Stimulated activated CD8-positive, alpha-beta memory T cell treated with anti-CD3 and anti-CD28 coated beads, Interleukin-2, amount 100 ng/mL, for 48 hours (primary cell): Measurements from ENCODE around the gene GRAMD4.

Experiments
- DNase-seq, 2 donors: peaks; one replicate each; pipeline ENCODE4 v3.0.0-alpha.2; 2020; ENCODE audit warnings: low read depth in 2 of 2

GRAMD4 gene, protein sequence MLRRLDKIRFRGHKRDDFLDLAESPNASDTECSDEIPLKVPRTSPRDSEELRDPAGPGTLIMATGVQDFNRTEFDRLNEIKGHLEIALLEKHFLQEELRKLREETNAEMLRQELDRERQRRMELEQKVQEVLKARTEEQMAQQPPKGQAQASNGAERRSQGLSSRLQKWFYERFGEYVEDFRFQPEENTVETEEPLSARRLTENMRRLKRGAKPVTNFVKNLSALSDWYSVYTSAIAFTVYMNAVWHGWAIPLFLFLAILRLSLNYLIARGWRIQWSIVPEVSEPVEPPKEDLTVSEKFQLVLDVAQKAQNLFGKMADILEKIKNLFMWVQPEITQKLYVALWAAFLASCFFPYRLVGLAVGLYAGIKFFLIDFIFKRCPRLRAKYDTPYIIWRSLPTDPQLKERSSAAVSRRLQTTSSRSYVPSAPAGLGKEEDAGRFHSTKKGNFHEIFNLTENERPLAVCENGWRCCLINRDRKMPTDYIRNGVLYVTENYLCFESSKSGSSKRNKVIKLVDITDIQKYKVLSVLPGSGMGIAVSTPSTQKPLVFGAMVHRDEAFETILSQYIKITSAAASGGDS

DNA sequence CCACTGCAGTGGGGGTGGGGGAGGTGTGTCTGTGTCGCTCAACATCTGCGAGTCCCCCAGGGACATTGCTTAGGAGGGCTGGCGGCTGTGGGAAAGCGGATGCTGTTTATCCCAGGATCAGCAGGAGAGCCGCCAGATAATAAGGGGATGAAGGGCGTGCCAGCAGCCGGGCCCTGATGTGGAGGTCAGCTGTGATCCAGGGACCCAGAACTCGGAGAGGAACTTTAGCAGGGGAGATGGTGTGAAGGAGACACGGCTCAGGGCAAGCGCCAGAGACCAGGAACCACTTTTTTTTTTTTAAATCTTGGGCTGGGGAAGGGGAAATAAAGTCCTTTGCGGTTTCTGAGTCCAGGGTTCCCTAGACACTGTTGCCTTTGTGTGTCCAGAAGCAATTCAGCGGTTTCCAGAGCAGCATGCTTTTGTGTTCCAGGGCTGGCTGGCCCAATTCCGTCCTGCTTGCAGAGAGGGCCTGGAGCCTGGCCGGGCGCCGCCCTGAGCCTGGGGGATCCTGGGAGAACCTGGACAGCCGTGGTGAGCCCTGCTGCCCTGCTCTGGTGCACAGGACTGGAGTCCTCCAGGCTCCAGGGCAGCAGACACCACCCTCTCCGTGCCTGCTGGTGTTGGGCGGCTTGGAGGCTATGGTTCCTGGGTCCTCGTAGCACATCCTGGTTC lies at the start of gene GRAMD4:
Gene GRAMD4, plus strand, starts transcription at position 557 of the 672 bp plus-strand sequence. CDS start 6,414 bp downstream, outside the sequence.
- no peak for DNase-seq

DNA sequence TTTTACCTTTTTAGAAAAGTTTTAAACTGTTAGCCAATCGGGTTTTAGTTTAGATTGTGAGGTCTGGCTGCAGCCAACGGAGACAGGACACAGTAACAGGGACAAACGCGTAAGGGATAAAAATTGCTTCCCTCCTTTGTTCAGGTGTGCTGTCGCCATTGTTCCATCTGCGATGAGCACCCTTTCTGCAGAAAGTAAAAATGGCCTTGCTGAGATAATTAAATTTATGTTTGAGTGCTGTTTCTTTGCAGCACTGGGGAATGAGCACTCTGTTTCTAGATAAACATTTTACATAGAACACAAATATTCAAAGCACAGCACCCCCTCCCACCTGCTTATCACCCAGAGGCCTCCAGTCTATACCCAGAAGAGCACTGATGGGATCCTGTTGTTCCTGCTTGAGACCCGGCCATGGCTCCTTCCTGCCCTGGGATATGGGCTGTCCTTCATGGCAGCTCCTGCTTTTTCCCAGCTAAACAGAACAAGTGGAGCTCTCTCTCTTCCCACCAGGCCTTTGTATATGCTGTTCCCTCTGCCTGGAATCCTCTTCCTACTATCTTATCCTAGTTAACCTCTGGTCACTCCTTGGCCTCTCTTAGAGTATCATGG lies 48.4 kb upstream of the GRAMD4 start:
- no peak for DNase-seq

DNA sequence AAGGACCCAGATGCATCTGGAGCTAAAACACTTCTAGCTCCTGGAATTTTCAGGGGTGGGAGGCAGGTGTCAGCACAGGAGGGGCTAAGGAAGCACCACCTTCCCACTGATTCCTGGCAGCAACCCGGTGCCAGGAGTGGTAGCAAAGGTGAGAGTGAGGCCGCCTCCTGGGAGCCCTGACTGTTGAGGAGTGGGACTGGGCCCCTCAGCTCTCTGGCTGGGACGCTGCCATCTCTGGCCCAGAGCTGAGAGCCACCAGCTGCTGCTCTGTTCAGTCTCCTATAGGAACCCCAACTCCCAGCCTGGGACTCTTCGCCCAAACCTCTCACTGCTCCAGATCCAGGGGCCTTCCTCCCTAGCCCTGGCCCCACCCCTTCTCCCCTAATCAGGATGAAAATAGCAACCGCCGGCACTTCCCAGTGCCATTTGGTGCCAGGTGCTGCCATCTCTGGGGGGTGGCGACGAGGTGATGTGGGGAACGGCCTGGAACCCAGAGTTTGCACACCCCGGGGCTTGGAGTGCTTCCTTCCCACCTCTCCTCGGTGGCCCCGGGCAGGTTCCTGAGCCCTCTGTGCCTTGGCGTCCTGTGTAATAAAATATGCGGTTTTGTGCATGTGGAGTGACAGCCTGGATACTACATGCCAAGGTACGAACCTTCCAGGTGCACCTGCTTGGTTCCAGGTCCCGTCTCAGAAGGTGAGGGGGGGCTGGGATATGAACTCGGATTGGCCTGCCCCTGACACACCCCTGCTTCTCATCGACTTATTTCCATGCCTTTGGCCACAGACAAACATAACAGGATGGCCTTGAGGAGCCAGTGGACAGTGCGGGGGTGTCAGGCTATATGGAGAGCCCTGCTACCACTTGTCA lies 47.0 kb upstream of the GRAMD4 start:
- DNase-seq: no peak

DNA sequence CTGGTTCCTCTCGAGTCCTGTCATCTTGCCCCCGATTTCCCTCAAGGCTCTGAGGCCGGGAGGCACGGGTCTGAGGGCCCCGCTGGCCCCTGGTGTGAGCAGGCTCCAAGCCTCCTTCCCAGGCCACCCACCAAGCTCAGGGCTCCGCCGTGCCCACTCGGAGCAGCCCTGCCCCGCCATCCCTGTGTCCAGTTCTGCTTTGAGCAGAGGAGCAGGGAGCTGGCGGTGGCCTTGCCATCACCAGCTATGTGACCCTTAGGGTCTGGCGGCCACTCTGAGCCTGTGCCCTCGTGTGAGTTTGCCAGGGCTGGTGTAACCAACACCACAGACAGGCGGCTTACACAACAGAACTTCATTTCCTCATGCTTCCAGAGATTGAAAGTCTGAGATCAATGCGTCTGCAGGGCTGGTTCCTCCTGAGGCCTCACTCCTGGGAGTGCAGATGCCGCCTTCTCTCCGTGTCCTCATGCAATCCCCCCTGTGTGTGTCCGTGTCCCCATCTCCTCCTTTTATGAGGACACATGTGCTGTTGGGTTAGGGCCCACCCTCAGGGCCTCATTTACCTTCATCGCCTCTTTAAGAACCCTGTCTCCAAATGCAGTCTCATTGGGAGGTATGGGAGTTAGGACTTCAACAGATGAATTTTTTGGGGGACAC lies 46.3 kb upstream of the GRAMD4 start:
- DNase-seq: no peak

DNA sequence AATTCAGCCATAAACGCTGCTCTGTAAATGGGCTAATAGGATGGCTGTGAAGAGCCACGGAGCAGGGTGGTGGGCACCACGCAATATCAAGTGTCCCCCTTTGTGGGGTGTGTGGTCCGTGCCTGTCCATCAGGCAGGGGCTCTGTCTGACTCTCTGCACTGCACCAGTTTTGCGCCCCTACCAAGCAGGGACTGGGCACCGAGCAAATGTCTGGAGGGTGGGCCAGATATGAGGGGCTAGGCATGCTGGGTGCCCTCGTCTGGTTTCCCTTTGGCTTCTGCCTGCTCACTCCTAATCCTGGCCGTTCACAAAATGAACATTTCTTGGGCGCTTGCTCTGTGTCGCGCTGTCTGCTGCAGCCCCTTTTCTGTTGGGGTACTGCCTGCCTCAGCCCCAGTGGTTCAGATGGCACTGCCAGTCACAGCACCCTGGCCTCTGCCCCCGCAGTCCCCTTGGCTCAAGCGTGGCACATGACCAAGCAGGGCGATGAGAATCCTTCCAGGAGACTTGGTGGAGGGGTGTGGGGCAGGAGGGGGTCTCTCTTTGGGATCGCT lies 45.7 kb upstream of the GRAMD4 start:
- DNase-seq: no peak

DNA sequence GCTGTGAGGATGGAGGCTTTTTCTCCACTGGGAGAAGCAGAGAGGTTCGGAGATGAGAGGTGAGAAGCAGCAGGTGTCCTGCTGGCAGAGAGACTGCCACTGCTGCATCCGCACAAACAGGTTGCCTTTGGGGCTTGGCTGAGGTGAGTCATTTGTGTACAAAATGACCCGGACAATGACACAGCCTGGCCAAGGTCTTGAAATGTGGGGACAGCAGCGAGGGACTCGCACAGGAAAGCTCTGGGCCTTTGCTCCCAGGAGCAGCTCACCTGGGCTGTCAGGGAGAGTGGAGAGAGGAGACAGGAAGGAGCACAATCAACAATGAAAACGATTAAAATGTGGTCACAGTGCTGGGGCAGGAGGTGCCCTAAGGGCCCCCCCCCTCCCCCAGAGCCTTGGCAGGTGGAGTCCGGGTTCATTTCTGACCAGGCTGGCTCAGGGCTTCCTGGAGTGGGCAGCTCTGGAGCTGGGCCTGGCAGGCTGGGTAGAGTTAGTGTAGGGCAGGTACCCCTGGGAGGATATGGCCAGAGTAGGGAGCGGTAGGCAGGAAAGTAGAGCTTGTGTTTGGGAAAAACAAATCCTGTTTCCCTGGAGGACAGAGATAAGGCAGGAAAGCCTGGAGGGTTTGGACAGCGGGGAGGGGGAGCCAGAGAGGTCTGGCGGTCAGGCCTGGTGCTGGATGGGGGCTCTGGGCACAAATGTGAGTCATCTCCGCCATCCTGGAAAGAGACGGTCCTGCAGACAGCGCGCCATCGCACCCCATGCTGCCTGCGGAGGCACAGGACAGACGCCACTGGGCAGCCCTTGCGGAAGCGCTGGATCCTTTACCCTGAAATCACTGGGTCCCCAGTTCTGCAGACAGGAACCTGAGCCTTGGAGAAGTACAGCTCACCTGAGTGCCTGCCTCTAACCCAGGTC lies 44.9 kb upstream of the GRAMD4 start:
- no peak for DNase-seq

DNA sequence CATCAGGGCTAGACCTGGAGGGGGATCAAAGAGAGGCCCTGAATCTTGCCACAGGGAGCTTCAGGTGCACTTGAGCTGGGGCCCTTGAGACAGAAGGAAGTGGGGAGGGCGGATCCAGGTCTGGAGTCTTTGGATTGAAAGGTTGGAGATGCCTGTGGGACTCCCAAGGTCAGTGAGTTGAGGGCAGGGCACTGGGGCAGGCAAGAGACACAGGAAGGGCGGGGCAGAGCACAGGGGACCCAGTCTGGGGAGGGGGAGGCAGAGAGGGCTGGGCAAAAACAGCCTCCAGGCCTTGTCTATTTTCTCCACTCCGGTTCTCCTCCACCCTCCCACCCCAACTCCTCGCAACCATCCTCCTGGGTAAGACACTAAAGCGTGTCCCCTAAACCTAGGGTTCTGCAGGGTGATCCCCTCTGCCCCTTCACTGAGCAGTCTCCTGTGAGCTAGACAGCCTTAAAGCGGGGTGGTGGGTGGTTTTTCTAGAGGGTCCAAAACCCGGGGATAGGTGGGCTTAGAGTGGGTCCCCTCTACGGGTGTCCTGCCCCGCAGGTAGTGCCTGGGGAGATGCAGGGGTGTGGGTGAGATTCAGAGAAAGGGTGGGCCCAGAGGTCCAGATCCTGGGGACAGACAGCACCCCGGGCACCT lies 44.2 kb upstream of the GRAMD4 start:
- no peak for DNase-seq

DNA sequence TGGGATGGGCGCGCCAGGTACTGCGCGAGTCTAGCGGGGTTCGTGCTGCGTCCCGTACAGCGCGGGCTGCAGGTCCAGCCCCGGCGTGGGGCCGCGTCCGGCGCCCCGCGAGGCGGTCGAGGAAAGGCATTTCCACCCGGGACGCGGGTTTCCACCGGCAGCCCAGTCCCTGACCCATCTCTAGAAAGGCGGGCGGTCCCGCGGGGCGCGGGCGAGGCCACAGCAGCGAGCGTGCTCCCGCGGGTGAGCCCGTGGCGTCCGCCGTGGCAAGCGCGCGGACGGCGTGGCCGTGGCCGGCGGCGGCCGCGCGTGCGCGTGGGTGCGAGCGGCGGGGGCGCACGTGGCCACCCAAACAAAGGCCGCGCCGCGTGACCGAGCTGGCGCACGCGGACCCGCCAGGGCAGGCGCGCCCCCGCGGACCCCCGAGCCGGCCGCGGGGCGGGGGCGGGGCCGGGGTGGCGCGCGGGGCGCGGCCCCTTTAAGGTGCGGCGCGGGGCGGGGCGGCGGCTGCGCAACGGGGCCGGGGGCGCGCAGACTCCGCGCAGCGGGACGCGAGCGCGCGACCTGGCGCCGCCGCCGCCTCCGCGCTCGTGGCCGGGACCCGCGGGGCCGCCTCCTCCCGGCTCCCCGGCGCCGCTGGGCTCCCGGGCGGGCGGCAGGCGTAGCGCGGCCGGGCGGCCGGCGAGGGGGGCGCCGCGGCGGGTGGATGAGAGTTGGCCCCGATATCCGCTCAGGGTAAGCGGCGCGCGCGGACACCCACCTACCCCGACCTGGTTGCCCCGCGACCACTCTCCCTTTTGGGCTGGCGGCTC lies 43.4 kb upstream of the GRAMD4 start:
- DNase-seq: peak; percentile 43 to 52

DNA sequence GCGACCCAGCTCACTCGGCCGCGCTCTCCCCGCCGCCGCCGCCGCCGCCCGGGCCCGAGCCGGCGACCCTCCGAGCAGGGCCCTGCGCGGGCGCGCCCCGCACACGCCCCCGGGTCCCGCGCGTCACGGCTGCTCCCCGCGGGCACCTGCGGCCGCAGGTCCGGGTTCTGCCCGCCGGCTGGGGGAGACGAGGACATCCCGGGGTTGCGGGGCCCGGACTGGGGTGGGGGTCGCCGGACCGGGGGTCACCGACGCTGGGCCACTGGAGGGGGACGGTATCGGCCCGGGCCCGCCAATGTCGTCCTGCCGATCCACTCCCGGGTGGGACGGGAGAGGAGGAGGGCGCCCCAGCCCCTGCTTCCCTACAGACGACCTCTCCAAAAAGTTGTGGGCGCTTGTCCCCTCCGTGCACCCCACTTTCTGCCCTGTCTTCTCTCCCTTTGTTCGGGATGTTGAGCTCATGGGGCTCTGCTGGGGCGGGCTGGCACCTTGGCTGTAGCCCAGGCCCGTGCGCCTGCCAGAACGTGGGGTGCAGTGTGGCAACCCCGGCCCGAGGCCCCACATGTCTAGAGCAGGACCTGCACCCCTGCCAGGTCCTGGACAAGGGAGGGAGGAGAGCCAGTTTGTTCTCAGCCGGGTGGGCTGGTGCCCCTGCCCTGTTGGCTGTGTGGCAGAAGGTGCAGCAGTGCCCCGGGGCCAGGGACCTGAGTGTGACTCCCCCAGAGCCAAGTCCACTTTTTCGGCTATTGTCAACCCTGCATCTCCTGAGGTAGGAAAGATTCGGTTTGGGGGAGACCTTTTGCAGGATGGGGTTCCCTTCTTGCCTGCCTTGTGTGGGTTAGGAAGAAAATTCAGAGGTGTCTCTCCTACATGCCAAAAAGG lies 42.6 kb upstream of the GRAMD4 start:
- no peak for DNase-seq

DNA sequence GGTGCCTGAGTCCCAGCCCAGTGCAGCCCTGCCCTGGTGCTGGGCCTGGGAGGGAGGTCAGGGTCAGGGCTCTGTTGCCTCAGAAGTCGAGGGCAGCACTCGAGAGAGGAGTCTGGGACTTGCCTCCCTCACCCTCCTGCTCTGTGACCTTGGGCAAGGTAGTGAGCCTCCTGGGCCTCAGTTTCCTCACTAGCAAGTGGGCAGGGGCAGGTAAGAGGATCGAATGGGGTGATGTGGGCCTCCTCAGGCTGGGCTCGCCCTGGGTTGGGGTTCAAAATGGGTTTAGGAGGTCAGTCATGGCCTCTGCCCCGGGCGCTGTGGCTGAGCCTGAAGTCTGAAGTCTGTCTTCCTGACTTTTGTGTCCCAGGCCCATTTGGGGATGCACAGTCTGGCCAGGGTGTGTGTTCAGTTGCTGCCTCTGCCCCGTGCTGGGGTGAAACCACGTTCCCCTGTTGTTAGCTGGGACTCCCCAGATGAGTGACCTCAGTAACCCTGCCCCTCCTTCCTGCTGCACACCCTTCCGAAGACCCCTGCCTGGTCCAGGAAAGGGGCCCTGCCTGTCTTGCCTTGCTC lies 41.8 kb upstream of the GRAMD4 start:
- DNase-seq: no peak

DNA sequence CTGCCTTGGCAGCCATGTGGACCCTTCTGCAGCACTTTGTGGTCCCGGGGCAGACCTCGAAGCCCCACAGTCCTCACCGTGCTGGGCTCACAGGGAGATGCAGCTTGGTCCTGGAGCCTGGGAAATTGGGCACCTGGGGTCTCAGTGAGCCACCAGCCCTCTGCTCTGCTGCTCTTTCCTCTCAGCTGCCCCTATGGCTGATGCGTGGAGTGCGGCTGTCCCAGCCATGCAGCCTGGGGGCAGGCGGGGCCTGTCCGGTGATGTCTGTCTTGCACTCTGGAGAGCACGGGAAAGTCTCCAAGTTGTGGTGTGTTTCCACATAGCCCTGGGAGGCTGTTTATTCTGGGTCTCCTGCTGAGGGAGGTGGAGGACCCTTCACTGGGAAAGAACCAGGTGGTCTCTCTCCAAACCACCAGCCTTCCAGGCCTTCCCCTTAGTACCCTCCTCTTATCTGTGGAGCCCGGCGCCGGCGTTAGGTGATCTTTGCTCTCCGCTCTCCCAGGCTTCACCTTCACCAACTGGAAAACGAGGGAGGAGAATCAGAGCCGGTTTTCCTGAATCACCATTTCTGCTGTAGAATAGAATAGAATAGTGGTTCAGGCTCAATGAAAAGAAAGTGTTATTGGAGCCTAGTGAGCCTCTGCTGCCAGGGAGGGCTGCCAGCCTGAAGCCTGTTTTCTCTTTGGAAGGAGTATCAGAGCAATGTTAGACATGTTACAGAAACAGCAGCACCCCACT lies 41.2 kb upstream of the GRAMD4 start:
- DNase-seq: no peak

DNA sequence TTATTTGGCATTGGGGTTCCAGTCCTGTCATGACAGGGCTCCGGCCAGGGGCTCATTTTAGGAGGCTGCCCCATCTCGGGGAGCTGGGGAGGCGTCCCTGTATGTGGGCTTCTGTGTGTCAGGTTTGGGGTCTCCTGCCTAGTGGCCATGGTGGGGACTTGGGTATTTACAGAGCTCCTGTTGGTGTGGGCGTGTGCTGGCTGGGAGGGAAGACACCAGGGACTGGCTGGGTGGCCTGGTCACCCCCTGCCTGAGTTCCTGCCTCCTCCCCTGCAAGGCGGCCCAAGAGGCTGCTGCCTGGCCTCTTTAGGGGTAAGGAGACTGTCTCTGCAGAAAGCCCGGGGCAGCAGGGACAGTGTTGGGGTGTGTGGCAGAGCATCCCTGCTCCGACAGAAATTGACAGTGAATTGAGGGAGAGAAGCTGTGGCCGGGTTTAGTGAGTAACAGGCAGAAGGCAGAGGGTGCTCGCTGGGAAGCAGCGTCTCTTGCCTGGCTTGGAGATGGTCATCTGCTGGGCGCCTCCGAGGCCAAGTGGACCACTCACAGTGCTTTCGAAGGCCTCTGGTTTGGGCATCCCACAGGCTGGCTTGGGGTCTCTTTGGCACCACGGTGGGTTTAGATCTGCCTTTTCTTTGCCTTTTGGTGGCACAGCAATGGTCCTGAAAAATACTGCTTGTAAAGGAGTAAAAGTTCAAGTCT lies 40.3 kb upstream of the GRAMD4 start:
- no peak for DNase-seq

DNA sequence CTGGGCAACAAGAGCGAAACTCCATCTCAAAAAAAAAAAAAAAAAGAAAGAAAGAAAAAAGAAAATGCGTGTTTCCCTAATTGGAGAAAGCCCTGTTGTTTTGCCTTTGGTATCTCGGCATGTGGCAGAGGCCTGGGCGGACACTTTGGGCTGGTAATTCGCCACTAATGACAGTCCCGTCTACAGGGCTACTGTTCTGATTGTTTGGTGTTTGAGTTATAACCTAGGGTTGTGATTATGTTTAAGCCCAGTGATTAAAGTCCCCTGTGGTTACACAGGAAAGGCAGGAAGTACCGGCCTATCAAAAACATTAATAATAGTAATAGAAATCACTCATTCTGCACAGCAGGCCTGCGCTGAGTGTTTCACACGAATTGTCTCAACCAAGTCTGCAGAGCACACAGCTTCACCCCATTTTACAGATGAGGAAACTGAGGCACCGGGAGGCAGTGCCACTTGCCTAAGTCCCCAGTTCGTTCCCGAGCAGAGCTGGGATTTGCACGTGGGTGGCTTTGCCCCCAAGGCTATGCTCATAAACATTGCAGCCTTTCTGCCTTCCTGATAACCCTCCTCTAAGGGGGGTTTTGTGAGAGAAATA lies 39.1 kb upstream of the GRAMD4 start:
- no peak for DNase-seq

DNA sequence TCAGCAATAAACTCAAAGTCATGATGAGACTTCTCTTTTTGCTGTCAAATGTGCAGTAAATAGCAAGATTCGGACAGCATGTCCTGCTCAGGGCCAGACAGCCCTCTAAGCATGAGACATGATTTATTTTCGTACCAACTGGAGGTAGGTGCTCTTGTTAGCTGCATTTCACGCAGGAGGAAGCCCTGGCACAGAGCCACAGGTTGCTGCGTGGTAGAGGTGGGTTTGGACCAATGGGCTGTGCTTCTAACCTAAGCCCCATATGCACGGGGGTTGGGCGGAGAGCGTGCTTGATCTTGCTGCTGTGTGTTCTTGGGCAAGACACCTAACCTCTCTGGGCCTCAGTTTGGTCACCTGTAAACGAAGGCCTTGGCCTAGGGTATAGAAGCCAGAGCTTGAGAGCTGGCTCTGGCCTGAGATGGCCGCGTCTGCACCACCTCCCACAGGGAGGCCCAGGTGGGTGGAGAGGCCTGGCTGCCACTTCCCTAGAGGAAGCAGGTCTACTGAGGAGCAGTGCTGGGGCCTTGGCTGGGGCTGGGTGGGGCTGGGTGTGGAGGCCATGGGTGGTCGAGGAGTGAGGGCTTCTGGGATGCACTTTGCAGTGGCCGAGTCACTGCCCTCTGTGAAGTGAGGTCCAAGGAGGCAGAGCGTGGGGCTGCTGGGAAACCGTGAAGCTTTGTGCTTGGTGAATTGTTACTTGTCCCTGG lies 38.5 kb upstream of the GRAMD4 start:
- DNase-seq: no peak
